Measurements from ENCODE around the gene SACM1L.
"Not testable (repeated sequence)": the region's sequence is repeated elsewhere in the genome, so short reads cannot be mapped to it uniquely, and the experiment has no call there.

SACM1L gene

GRCh38 chr3:45692866-45693265 is 3.7 kb downstream of the SACM1L start:
- DNase-seq (ENCODE audit: low read depth): no peak

- DNase-seq (ENCODE audit: low read depth): no peak
These were observed 4.8 kb downstream of the SACM1L start for GRCh38 chr3:45693941-45694521.

- not testable (repeated sequence) for DNase-seq (ENCODE audit: low read depth)
These were observed 6.0 kb downstream of the SACM1L start for GRCh38 chr3:45695166-45695565.

GRCh38 chr3:45700570-45701073 is 11.4 kb downstream of the SACM1L start:
- DNase-seq (ENCODE audit: low read depth): no peak

GRCh38 chr3:45701172-45701867 is 12.1 kb downstream of the SACM1L start:
- DNase-seq (ENCODE audit: low read depth): peak; percentile 56

- DNase-seq (ENCODE audit: low read depth): no peak
These were observed 15.2 kb downstream of the SACM1L start for GRCh38 chr3:45704301-45704943.

- no peak for DNase-seq (ENCODE audit: low read depth)
These were observed 16.9 kb downstream of the SACM1L start for GRCh38 chr3:45705839-45706808.

GRCh38 chr3:45711931-45712330 is 22.7 kb downstream of the SACM1L start:
- DNase-seq (ENCODE audit: low read depth): no peak

GRCh38 chr3:45712434-45713110 is 23.4 kb downstream of the SACM1L start:
- no peak for DNase-seq (ENCODE audit: low read depth)

GRCh38 chr3:45715945-45716344 is 26.7 kb downstream of the SACM1L start:
- peak; percentile 24 for DNase-seq (ENCODE audit: low read depth)

GRCh38 chr3:45716790-45717336 is 27.7 kb downstream of the SACM1L start:
- DNase-seq (ENCODE audit: low read depth): peak; percentile 16

GRCh38 chr3:45719655-45720487 is 30.7 kb downstream of the SACM1L start:
- DNase-seq (ENCODE audit: low read depth): no peak

GRCh38 chr3:45724911-45725310 is 35.7 kb downstream of the SACM1L start:
- DNase-seq (ENCODE audit: low read depth): no peak

GRCh38 chr3:45729614-45730013 is 40.4 kb downstream of the SACM1L start:
- no peak for DNase-seq (ENCODE audit: low read depth)

GRCh38 chr3:45730409-45731154 is 41.4 kb downstream of the SACM1L start:
- no peak for DNase-seq (ENCODE audit: low read depth)

- DNase-seq (ENCODE audit: low read depth): no peak
These were observed 47.5 kb downstream of the SACM1L start for GRCh38 chr3:45736707-45737106.

- no peak for DNase-seq (ENCODE audit: low read depth)
These were observed 48.0 kb downstream of the SACM1L start for GRCh38 chr3:45737234-45737633.

- DNase-seq (ENCODE audit: low read depth): no peak
These were observed 50.8 kb downstream of the SACM1L start for GRCh38 chr3:45739991-45740390.

- DNase-seq (ENCODE audit: low read depth): no peak
These were observed 52.1 kb downstream of the SACM1L start for GRCh38 chr3:45741247-45741646.
